ENCODE results near the gene DOCK2. TPM values are rescaled to one million over a fixed set of nuclear protein-coding genes. Genes with fewer than 3 reads are reported as not detected.

The DOCK2 gene
- polyA plus RNA-seq, 1 donor (not counting 4 experiments of a cell fraction or from before 2014, with no cell fraction given): 0.21 TPM

- Histone ChIP-seq H3K4me3 (ENCODE audit: control insufficient read depth in 2 of 3, extremely low read depth in 1 of 3, insufficient read depth in 2 of 3, low read depth in 1 of 3, low read length in 3 of 3) (no peak overlapping the region), H3K4me2 (ENCODE audit: control insufficient read depth, extremely low read depth, insufficient read depth, low read depth, low read length) (no peak overlapping the region), H3K27ac (ENCODE audit: control insufficient read depth, insufficient read depth, low read length) (no peak overlapping the region), H2AFZ (ENCODE audit: control insufficient read depth, low read length) (no peak overlapping the region), H3K9me1 (ENCODE audit: control insufficient read depth, extremely low read depth, insufficient read depth, low read length) (no peaks in the 10 kb centered on the region), H3K9me3 (ENCODE audit: control insufficient read depth, low read depth, low read length) (no peaks in the 10 kb centered on the region), H3K4me1 (ENCODE audit: control insufficient read depth, extremely low read depth, insufficient read depth, low read length) (no peaks in the 10 kb centered on the region), H3K9ac (ENCODE audit: control insufficient read depth, extremely low read depth, insufficient read depth, low read length) (no peak overlapping the region), H3K36me3 (ENCODE audit: control insufficient read depth in 2 of 2, extremely low read depth in 1 of 2, insufficient read depth in 2 of 2, low read length in 2 of 2) (no peaks in the 10 kb centered on the region), H4K20me1 (ENCODE audit: control insufficient read depth, extremely low read depth, insufficient read depth, low read length) (no peaks in the 10 kb centered on the region), H3K79me2 (ENCODE audit: control insufficient read depth, insufficient read depth, low read length) (no peaks in the 10 kb centered on the region), H3K27me3 (ENCODE audit: control insufficient read depth, extremely low read depth, insufficient read depth, low read length) (no peaks in the 10 kb centered on the region)
- DNase-seq (ENCODE audit: low read depth, low spot score): no peak
- dilution Hi-C loops (cut with MboI; ENCODE audit: extremely low pct_ligation_motif_present, low sequenced_read_pairs): no loop called here
- no peak for FAIRE-seq
- TF ChIP-seq CTCF (optimal IDR thresholded peaks at IDR 0.05 in 1 of 3, IDR thresholded peaks at IDR 0.05 in 1 of 3, conservative IDR thresholded peaks at IDR 0.05 in 1 of 3; ENCODE audit: extremely low read depth in 1 of 3, insufficient read depth in 2 of 3, low read length in 3 of 3): no peak
These were observed 276.4 kb downstream of the DOCK2 start for GRCh38 chr5:169913479-169913878.

- Histone ChIP-seq H3K9me1 (ENCODE audit: control insufficient read depth, extremely low read depth, insufficient read depth, low read length) (no peaks in the 10 kb centered on the region), H4K20me1 (ENCODE audit: control insufficient read depth, extremely low read depth, insufficient read depth, low read length) (no peaks in the 10 kb centered on the region), H3K27me3 (ENCODE audit: control insufficient read depth, extremely low read depth, insufficient read depth, low read length) (no peaks in the 10 kb centered on the region), H3K27ac (ENCODE audit: control insufficient read depth, insufficient read depth, low read length) (no peak overlapping the region), H3K79me2 (ENCODE audit: control insufficient read depth, insufficient read depth, low read length) (no peaks in the 10 kb centered on the region), H3K4me2 (ENCODE audit: control insufficient read depth, extremely low read depth, insufficient read depth, low read depth, low read length) (no peak overlapping the region), H3K9me3 (ENCODE audit: control insufficient read depth, low read depth, low read length) (no peaks in the 10 kb centered on the region), H3K4me3 (ENCODE audit: control insufficient read depth in 2 of 3, extremely low read depth in 1 of 3, insufficient read depth in 2 of 3, low read depth in 1 of 3, low read length in 3 of 3) (no peak overlapping the region), H3K9ac (ENCODE audit: control insufficient read depth, extremely low read depth, insufficient read depth, low read length) (no peak overlapping the region), H3K36me3 (ENCODE audit: control insufficient read depth in 2 of 2, extremely low read depth in 1 of 2, insufficient read depth in 2 of 2, low read length in 2 of 2) (no peaks in the 10 kb centered on the region), H2AFZ (ENCODE audit: control insufficient read depth, low read length) (no peak overlapping the region), H3K4me1 (ENCODE audit: control insufficient read depth, extremely low read depth, insufficient read depth, low read length) (no peaks in the 10 kb centered on the region)
- TF ChIP-seq EZH2 (IDR thresholded peaks at IDR 0.05; ENCODE audit: low read length) (no peak), CTCF (optimal IDR thresholded peaks at IDR 0.05 in 1 of 3, IDR thresholded peaks at IDR 0.05 in 1 of 3, conservative IDR thresholded peaks at IDR 0.05 in 1 of 3; ENCODE audit: extremely low read depth in 1 of 3, insufficient read depth in 2 of 3, low read length in 3 of 3) (no peak)
- dilution Hi-C loops (cut with MboI; ENCODE audit: extremely low pct_ligation_motif_present, low sequenced_read_pairs): no loop called here
- DNase-seq (ENCODE audit: low read depth, low spot score) (no peak), FAIRE-seq (no peak)
These were observed 277.7 kb downstream of the DOCK2 start for GRCh38 chr5:169914766-169915165.

Data from keratinocyte (primary cell).